NB4 (cell line): ENCODE results near the gene ARFGEF2.
A peak's percentile ranks its signal among the peaks of the same experiment; 100 is the strongest.

Experiments used
- DNase-seq: peaks from one replicate; pipeline ENCODE4 v3.0.0; 2010; ENCODE audit warnings: low read depth
- H3K4me3 ChIP-seq: one replicate; pipeline ENCODE4 v1.5.1; 2011; ENCODE audit warnings: mild to moderate bottlenecking, low read depth, low read length, moderate library complexity
- CTCF ChIP-seq: IDR thresholded peaks from one replicate; pipeline ENCODE4 v1.5.1; 2012; ENCODE audit warnings: low read depth, low read length
- MYC ChIP-seq: IDR thresholded peaks from 2 replicates; pipeline ENCODE4 v1.6.1; 2011; ENCODE audit warnings: low read depth, low read length
- POLR2A ChIP-seq: IDR thresholded peaks from 2 replicates; pipeline ENCODE4 v1.6.1; 2011; ENCODE audit warnings: mild to moderate bottlenecking; ENCODE audit not compliant: insufficient read length; ENCODE audit errors: extremely low read depth
- TF ChIP-seq, protein P1 (sequence below): IDR thresholded peaks from 2 replicates; pipeline ENCODE4 v1.6.1; 2011; ENCODE audit warnings: low read depth, low read length

The ARFGEF2 gene

DNA sequence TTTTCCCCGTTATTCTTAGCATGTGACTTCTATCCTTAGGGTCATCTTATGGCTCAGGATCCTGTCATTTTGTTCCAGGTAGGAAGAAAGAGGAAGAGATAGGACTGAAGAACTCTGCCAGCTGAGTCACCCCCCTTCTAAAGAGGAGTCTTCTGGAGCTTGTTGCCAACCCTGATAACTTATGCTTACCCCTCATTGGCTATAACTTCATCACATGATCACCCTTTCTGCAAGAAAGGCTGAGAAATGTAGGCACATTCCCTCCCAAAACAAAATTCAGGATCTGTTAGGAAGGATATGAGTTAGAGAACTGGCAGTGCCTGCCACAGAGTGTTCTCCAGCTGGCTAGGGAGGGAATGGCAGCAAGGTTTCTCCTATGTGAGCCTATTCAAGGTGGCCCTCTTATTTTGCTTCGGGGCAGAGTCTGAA lies 35.6 kb downstream of the ARFGEF2 start:
- no peak overlapping the region for H3K4me3 ChIP-seq
- TF ChIP-seq POLR2A = no peak
- TF ChIP-seq MYC = no peak
- TF ChIP-seq CTCF = no peak
- TF ChIP-seq, protein P1, sequence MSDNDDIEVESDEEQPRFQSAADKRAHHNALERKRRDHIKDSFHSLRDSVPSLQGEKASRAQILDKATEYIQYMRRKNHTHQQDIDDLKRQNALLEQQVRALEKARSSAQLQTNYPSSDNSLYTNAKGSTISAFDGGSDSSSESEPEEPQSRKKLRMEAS = no peak
- DNase-seq = no peak

GRCh38 chr20:48957533-48957932 lies 36.0 kb downstream of the ARFGEF2 start:
- no peak overlapping the region for H3K4me3 ChIP-seq
- TF ChIP-seq CTCF = no peak
- TF ChIP-seq MYC = no peak
- no peak for TF ChIP-seq POLR2A
- TF ChIP-seq, protein P1 = no peak
- DNase-seq = no peak

GRCh38 chr20:48958743-48959142 lies 37.2 kb downstream of the ARFGEF2 start:
- no peak overlapping the region for H3K4me3 ChIP-seq
- no peak for DNase-seq
- TF ChIP-seq, protein P1 = no peak
- no peak for TF ChIP-seq MYC
- no peak for TF ChIP-seq CTCF
- no peak for TF ChIP-seq POLR2A

GRCh38 chr20:48959899-48960550 lies 38.5 kb downstream of the ARFGEF2 start:
- DNase-seq = peak; percentile 57
- TF ChIP-seq, protein P1 = no peak
- no peak for TF ChIP-seq MYC
- no peak for TF ChIP-seq POLR2A
- TF ChIP-seq CTCF = no peak
- H3K4me3 ChIP-seq = no peak overlapping the region

DNA sequence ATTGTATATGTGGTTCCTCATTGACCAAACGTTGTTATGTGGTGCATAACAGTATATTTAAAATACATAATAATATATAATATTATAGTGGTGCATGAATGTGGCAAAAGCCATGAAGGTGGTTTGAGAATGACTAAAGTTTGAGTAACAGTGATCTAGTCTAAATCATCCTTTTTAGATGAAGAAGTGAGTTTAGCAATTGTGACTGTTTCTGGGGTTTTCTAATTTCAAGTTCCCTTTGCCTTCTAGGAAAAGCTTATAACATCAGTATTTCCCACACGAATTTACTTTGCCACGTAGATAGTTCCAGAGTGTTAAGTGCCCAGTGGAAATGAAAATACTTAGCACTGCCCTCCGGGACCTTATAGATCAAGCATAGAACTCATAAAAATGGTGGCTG lies 40.9 kb downstream of the ARFGEF2 start:
- TF ChIP-seq CTCF = no peak
- TF ChIP-seq, protein P1 = no peak
- TF ChIP-seq POLR2A = no peak
- TF ChIP-seq MYC = no peak

More for the DNA sequence above, 40.9 kb downstream of the ARFGEF2 start:
- DNase-seq = no peak
- no peak overlapping the region for H3K4me3 ChIP-seq
